ENCODE results near the gene CDIPT.

- TF ChIP-seq POLR2A (IDR thresholded peaks at IDR 0.05): no peak
- TF ChIP-seq, protein P1, sequence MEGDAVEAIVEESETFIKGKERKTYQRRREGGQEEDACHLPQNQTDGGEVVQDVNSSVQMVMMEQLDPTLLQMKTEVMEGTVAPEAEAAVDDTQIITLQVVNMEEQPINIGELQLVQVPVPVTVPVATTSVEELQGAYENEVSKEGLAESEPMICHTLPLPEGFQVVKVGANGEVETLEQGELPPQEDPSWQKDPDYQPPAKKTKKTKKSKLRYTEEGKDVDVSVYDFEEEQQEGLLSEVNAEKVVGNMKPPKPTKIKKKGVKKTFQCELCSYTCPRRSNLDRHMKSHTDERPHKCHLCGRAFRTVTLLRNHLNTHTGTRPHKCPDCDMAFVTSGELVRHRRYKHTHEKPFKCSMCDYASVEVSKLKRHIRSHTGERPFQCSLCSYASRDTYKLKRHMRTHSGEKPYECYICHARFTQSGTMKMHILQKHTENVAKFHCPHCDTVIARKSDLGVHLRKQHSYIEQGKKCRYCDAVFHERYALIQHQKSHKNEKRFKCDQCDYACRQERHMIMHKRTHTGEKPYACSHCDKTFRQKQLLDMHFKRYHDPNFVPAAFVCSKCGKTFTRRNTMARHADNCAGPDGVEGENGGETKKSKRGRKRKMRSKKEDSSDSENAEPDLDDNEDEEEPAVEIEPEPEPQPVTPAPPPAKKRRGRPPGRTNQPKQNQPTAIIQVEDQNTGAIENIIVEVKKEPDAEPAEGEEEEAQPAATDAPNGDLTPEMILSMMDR (IDR thresholded peaks at IDR 0.05): no peak
These were observed 33.8 kb upstream of the CDIPT start for GRCh38 chr16:29896841-29897240.
